GM12891 (cell line): Measurements from ENCODE around the gene ERCC3.

Experiments
- POLR2A ChIP-seq: IDR thresholded peaks from 2 replicates; pipeline ENCODE4 v1.6.1; 2011; ENCODE audit warnings: low read depth, low read length, control low read depth
- POLR2AphosphoS5 ChIP-seq: IDR thresholded peaks from 2 replicates; pipeline ENCODE4 v1.6.1; 2011; ENCODE audit warnings: low read depth, low read length, control low read depth
- POU2F2 ChIP-seq: IDR thresholded peaks from 2 replicates; pipeline ENCODE4 v1.6.1; 2011; ENCODE audit warnings: low read depth, mild to moderate bottlenecking, control low read depth, low read length, moderate library complexity
- SPI1 ChIP-seq: IDR thresholded peaks from 2 replicates; pipeline ENCODE4 v1.6.1; 2011; ENCODE audit warnings: low read depth, low read length, control low read depth
- TAF1 ChIP-seq: IDR thresholded peaks from 2 replicates; pipeline ENCODE4 v1.6.1; 2011; ENCODE audit warnings: low read depth, low read length, control low read depth

DNA sequence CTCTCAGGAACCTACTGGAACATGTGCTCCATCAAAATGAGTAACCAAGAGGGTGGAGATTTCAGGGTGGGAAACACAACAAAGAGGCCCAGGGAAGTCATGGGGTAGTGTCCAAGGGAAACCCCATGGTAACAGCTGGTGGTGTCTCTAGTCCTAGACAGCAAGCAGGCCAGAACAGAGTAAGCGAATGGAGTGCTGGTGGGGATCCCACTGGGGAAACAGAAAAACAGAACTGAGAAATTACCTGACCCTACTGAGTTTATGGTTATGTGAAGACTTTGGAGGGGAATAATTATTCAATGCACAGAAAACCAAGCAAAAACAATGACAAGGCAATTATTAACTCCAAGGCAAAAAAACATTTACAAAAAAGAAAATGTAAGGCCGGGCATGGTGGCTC is 16.9 kb downstream of the ERCC3 start:
- no peak for TF ChIP-seq POU2F2
- TF ChIP-seq POLR2AphosphoS5: no peak
- TF ChIP-seq TAF1: no peak
- no peak for TF ChIP-seq POLR2A
- peak; percentile 76 for TF ChIP-seq SPI1
